ENCODE data around the gene DOK6. TPM values are rescaled to one million over a fixed set of nuclear protein-coding genes. Genes with fewer than 3 reads are reported as not detected.
"Not testable (repeated sequence)": the region's sequence is repeated elsewhere in the genome, so short reads cannot be mapped to it uniquely, and the experiment has no call there.

DOK6 gene
- total RNA-seq, 1 experiment from 2014 or later, result not detected

DNA sequence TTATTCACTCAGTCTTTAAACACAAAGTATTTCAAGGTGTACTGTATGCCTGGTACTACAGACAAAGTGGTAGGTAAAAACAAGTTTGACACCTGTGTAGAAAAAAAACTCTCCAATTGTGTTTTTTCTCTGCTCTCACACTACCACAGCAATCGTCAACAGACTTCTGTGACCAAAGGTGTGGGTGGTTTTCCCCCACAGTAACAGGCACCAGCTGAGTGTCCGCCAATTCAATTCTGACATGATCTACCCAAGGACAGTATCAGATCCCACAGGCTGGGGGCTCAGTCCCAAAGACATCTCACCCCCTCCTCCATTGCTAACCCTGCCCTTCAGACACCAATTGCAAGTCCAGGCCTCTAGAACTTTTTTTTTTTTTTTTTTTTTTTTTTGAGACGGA lies 475.8 kb downstream of the DOK6 start:
- Histone ChIP-seq H3K4me2 (ENCODE audit: low read length) (no peak overlapping the region), H3K9ac (ENCODE audit: low read length) (no peak overlapping the region), H3K4me3 (ENCODE audit: low read length) (no peak overlapping the region), H3K9me2 (replicated peaks; ENCODE audit: low read length) (no peaks in the 10 kb centered on the region), H4K20me1 (ENCODE audit: low read length) (no peaks in the 10 kb centered on the region), H3F3A (ENCODE audit: low read length, unreplicated experiment) (no peaks in the 10 kb centered on the region), H3K9me3 (ENCODE audit: low read length) (no peaks in the 10 kb centered on the region), H3K4me1 (ENCODE audit: insufficient read depth, low read length) (no peaks in the 10 kb centered on the region), H3K79me2 (ENCODE audit: low read length) (no peaks in the 10 kb centered on the region), H3K36me3 (ENCODE audit: low read depth, low read length) (no peaks in the 10 kb centered on the region), H2AFZ (ENCODE audit: low read length) (no peak overlapping the region), H3K27me3 (ENCODE audit: low read length) (no peaks in the 10 kb centered on the region), H3K27ac (ENCODE audit: low read length) (no peak overlapping the region)
- CTCF ChIA-PET, result no interaction called here
- BruUV-seq (replicated peaks), result no TSS peak
- POLR2A ChIA-PET (ENCODE audit: unreplicated experiment), result no interaction called here
- DNase-seq, result no peak
- ATAC-seq, result no peak
- intact Hi-C loops (cut with micrococcal nuclease), result no loop called here
- TF ChIP-seq EZH2phosphoT487 (IDR thresholded peaks at IDR 0.05; ENCODE audit: borderline replicate concordance, low read length) (no peak), EZH2 (IDR thresholded peaks at IDR 0.05; ENCODE audit: low read length, unreplicated experiment) (no peak)
- TF ChIP-seq, protein P1, sequence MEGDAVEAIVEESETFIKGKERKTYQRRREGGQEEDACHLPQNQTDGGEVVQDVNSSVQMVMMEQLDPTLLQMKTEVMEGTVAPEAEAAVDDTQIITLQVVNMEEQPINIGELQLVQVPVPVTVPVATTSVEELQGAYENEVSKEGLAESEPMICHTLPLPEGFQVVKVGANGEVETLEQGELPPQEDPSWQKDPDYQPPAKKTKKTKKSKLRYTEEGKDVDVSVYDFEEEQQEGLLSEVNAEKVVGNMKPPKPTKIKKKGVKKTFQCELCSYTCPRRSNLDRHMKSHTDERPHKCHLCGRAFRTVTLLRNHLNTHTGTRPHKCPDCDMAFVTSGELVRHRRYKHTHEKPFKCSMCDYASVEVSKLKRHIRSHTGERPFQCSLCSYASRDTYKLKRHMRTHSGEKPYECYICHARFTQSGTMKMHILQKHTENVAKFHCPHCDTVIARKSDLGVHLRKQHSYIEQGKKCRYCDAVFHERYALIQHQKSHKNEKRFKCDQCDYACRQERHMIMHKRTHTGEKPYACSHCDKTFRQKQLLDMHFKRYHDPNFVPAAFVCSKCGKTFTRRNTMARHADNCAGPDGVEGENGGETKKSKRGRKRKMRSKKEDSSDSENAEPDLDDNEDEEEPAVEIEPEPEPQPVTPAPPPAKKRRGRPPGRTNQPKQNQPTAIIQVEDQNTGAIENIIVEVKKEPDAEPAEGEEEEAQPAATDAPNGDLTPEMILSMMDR (conservative IDR thresholded peaks at IDR 0.05; ENCODE audit: low read depth, low read length), result no peak

- ChIA-PET POLR2A (ENCODE audit: unreplicated experiment) (no interaction called here), CTCF (no interaction called here)
- Histone ChIP-seq H4K20me1 (ENCODE audit: low read length) (no peaks in the 10 kb centered on the region), H3K9me2 (replicated peaks; ENCODE audit: low read length) (no peaks in the 10 kb centered on the region), H3K27ac (ENCODE audit: low read length) (no peak overlapping the region), H3F3A (ENCODE audit: low read length, unreplicated experiment) (no peaks in the 10 kb centered on the region), H3K36me3 (ENCODE audit: low read depth, low read length) (no peaks in the 10 kb centered on the region), H2AFZ (ENCODE audit: low read length) (no peak overlapping the region), H3K27me3 (ENCODE audit: low read length) (no peaks in the 10 kb centered on the region), H3K4me1 (ENCODE audit: insufficient read depth, low read length) (no peaks in the 10 kb centered on the region), H3K9me3 (ENCODE audit: low read length) (no peaks in the 10 kb centered on the region), H3K4me2 (ENCODE audit: low read length) (no peak overlapping the region), H3K79me2 (ENCODE audit: low read length) (no peaks in the 10 kb centered on the region), H3K9ac (ENCODE audit: low read length) (no peak overlapping the region), H3K4me3 (ENCODE audit: low read length) (no peak overlapping the region)
- intact Hi-C loops (cut with micrococcal nuclease), result no loop called here
- TF ChIP-seq EZH2 (IDR thresholded peaks at IDR 0.05; ENCODE audit: low read length, unreplicated experiment), result no peak
- no peak for TF ChIP-seq EZH2phosphoT487 (IDR thresholded peaks at IDR 0.05; ENCODE audit: borderline replicate concordance, low read length)
- TF ChIP-seq, protein P1 (conservative IDR thresholded peaks at IDR 0.05; ENCODE audit: low read depth, low read length), result no peak
- no peak for ATAC-seq
- no TSS peak for BruUV-seq (replicated peaks)
- DNase-seq, result no peak
Measured at GRCh38 chr18:69878213-69878933, 477.7 kb downstream of the DOK6 start.

- H3K27ac ChIP-seq (ENCODE audit: low read length); POLR2A ChIA-PET (ENCODE audit: unreplicated experiment); H3K27me3 ChIP-seq (ENCODE audit: low read length); H3K36me3 ChIP-seq (ENCODE audit: low read depth, low read length); H2AFZ ChIP-seq (ENCODE audit: low read length); CTCF ChIA-PET; ATAC-seq; DNase-seq; H3K79me2 ChIP-seq (ENCODE audit: low read length); H3F3A ChIP-seq (ENCODE audit: low read length, unreplicated experiment); H3K4me3 ChIP-seq (ENCODE audit: low read length); H4K20me1 ChIP-seq (ENCODE audit: low read length); H3K4me1 ChIP-seq (ENCODE audit: insufficient read depth, low read length); H3K9me2 ChIP-seq (replicated peaks; ENCODE audit: low read length); BruUV-seq (replicated peaks); H3K4me2 ChIP-seq (ENCODE audit: low read length); intact Hi-C loops (cut with micrococcal nuclease); H3K9me3 ChIP-seq (ENCODE audit: low read length); H3K9ac ChIP-seq (ENCODE audit: low read length): not testable (repeated sequence)
Measured at GRCh38 chr18:69879051-69879450, 478.4 kb downstream of the DOK6 start.
